K562 (cell line): ENCODE measurements around the gene SARS1. TPM values are rescaled to one million over a fixed set of nuclear protein-coding genes. Genes with fewer than 3 reads are reported as not detected.

Experiments
- CEBPZ ChIP-seq: fragments of 150-350 bp; IDR thresholded peaks from 2 replicates; pipeline ENCODE4 v1.6.1; 2014; ENCODE audit warnings: low read depth, mild to moderate bottlenecking, low read length, borderline replicate concordance
- CHD4 ChIP-seq: fragments of 200-600 bp; sonication (generic); IDR thresholded peaks from 3 replicates; pipeline ENCODE4 v1.6.1; 2012; ENCODE audit warnings: low read depth, mild to moderate bottlenecking, mixed read lengths, low read length, inconsistent platforms; ENCODE audit not compliant: insufficient read depth, insufficient replicate concordance, poor library complexity, severe bottlenecking
- CXXC5 ChIP-seq: fragments of 250-450 bp; sonication (Bioruptor Pico); IDR thresholded peaks from 2 replicates; pipeline ENCODE4 v1.8.0; 2022; ENCODE audit warnings: inconsistent platforms, mild to moderate bottlenecking, moderate library complexity
- DPF2 ChIP-seq: fragments of 450-650 bp; IDR thresholded peaks from 2 replicates; pipeline ENCODE4 v1.6.1; 2016
- ELK3 ChIP-seq: fragments of 450-650 bp; formaldehyde crosslinking; IDR thresholded peaks from 2 replicates; pipeline ENCODE4 v1.4.0; 2020; ENCODE audit warnings: mild to moderate bottlenecking
- EP400 ChIP-seq: fragments of 450-650 bp; IDR thresholded peaks from 2 replicates; pipeline ENCODE4 v1.6.1; 2017; ENCODE audit warnings: antibody characterized with exemption, mild to moderate bottlenecking, moderate library complexity
- HMGN3 ChIP-seq: IDR thresholded peaks from 2 replicates; pipeline ENCODE4 v1.6.1; 2011; ENCODE audit warnings: borderline replicate concordance, low read depth, mild to moderate bottlenecking, mixed read lengths, low read length; ENCODE audit not compliant: insufficient read length; ENCODE audit errors: extremely low read depth
- L3MBTL2 ChIP-seq: fragments of 450-650 bp; IDR thresholded peaks from 2 replicates; pipeline ENCODE4 v1.6.1; 2016; ENCODE audit warnings: mild to moderate bottlenecking, moderate library complexity
- MAFG ChIP-seq: fragments of 450-650 bp; conservative IDR thresholded peaks from 2 replicates; pipeline ENCODE4 v1.6.1; 2016; ENCODE audit warnings: missing genetic modification characterization, missing compliant biosample characterization
- PHB2 ChIP-seq: fragments of 450-650 bp; IDR thresholded peaks from 2 replicates; pipeline ENCODE4 v1.6.1; 2017; ENCODE audit warnings: low read depth
- PHF20 ChIP-seq: fragments of 450-650 bp; IDR thresholded peaks from 2 replicates; pipeline ENCODE4 v1.6.1; 2018; ENCODE audit not compliant: partially characterized antibody
- SFPQ ChIP-seq: fragments of 200-400 bp; formaldehyde crosslinking; IDR thresholded peaks from 2 replicates; pipeline ENCODE4 v1.6.1; 2017; ENCODE audit warnings: mild to moderate bottlenecking, low read depth, low read length, moderate library complexity
- SMARCB1 ChIP-seq: IDR thresholded peaks from 2 replicates; pipeline ENCODE4 v1.6.1; 2011; ENCODE audit warnings: improper control_type of control experiment, low read depth; ENCODE audit not compliant: insufficient read length
- SP2 ChIP-seq: IDR thresholded peaks from 2 replicates; pipeline ENCODE4 v1.6.1; 2011; ENCODE audit warnings: mild to moderate bottlenecking, low read depth, low read length, moderate library complexity; ENCODE audit not compliant: poor library complexity, severe bottlenecking; ENCODE audit errors: extremely low read depth
- STAT5A ChIP-seq: IDR thresholded peaks from 2 replicates; pipeline ENCODE4 v1.6.1; 2012; ENCODE audit warnings: low read length, inconsistent platforms, borderline replicate concordance
- ZBTB12 ChIP-seq: fragments of 250-450 bp; sonication (Bioruptor Pico); IDR thresholded peaks from 2 replicates; pipeline ENCODE4 v1.4.0; 2020
- ZFP1 ChIP-seq: fragments of 450-650 bp; formaldehyde crosslinking; IDR thresholded peaks from 2 replicates; pipeline ENCODE4 v1.4.0; 2020; ENCODE audit warnings: mild to moderate bottlenecking, mixed read lengths
- ZNF3 ChIP-seq: fragments of 250-450 bp; sonication (Bioruptor Pico); IDR thresholded peaks from 2 replicates; pipeline ENCODE4 v1.5.0; 2021; ENCODE audit warnings: mild to moderate bottlenecking, moderate library complexity
- ZNF764 ChIP-seq: fragments of 250-450 bp; sonication (Bioruptor Pico); IDR thresholded peaks from 2 replicates; pipeline ENCODE4 v1.4.0; 2020; ENCODE audit warnings: low read depth, mild to moderate bottlenecking, moderate library complexity
- ZNF77 ChIP-seq: fragments of 250-450 bp; sonication (Bioruptor Pico); IDR thresholded peaks from 2 replicates; pipeline ENCODE4 v1.5.0; 2020
- polyA plus RNA-seq, 8 experiments: library from polyadenylated mRNA; depleted of rRNA in 4 of 8; stranded (reverse) in 5 of 8; unstranded in 3 of 8; fragments of >200 nt; fragmentation: Nextera tagmentation in 2 of 8; fragmentation: Illumina TruSeq in 1 of 8; extraction: Ambion mirVana in 2 of 8; extraction: Trizol in 1 of 8; gene quantifications; 2 replicates each; pipeline versions ENCODE4 v1.2.1 to v1.2.3, GENCODE V29; 2011 to 2014; ENCODE audit warnings: inconsistent platforms in 1 of 8, missing spikeins in 1 of 8
- total RNA-seq, 7 experiments: library from RNA; depleted of rRNA in 6 of 7; stranded (reverse); fragments of >200 nt in 6 of 7; fragmentation: Illumina TruSeq in 2 of 7; extraction: Trizol in 2 of 7; gene quantifications; 2 replicates each; pipeline versions ENCODE4 v1.2.1 to v1.2.3, GENCODE V29; 2011 to 2021; ENCODE audit warnings: low replicate concordance in 1 of 7
- TF ChIP-seq, protein P1 (sequence below): conservative IDR thresholded peaks from 2 replicates; pipeline ENCODE4 v1.6.1; 2011; ENCODE audit warnings: low read depth, mild to moderate bottlenecking, low read length; ENCODE audit not compliant: control insufficient read depth

The SARS1 gene
- total and polyA plus RNA-seq, 9 of the 15 experiments (the other 6 are each of a cell fraction or from before 2014, with no cell fraction given): 221 to 623 (median 254) TPM

DNA sequence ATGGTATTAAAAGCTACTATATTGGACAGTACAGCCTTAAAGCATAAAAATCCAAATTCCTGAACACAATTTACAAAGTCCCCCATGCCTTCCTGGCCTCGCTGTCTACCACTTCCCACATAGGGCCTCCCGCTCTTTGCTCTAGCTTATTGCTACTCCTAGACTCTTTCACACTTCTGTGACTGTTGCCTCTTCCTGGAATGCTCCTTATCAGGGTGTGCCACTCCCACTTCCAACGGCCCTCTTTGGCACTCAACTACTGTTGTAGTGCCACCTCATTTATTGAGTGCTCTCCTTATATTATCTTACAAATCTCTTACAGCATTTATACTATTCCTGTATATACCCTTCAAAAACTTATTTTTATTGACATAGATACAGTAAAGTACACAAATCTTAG lies 4.8 kb downstream of the SARS1 start (continued):
- peak; percentile 75 for TF ChIP-seq CXXC5 (CRISPR knock-in tag)
- TF ChIP-seq CHD4: no peak
- peak; percentile 78 for TF ChIP-seq DPF2
- no peak for TF ChIP-seq MAFG
- TF ChIP-seq ZBTB12: no peak
- no peak for TF ChIP-seq ZNF764 (CRISPR knock-in tag)
- no peak for TF ChIP-seq HMGN3
- TF ChIP-seq PHF20: no peak
- TF ChIP-seq, protein P1, sequence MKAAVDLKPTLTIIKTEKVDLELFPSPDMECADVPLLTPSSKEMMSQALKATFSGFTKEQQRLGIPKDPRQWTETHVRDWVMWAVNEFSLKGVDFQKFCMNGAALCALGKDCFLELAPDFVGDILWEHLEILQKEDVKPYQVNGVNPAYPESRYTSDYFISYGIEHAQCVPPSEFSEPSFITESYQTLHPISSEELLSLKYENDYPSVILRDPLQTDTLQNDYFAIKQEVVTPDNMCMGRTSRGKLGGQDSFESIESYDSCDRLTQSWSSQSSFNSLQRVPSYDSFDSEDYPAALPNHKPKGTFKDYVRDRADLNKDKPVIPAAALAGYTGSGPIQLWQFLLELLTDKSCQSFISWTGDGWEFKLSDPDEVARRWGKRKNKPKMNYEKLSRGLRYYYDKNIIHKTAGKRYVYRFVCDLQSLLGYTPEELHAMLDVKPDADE: no peak
- no peak for TF ChIP-seq SFPQ
- TF ChIP-seq ZFP1 (CRISPR knock-in tag): no peak
- no peak for TF ChIP-seq PHB2
- no peak for TF ChIP-seq CEBPZ
- no peak for TF ChIP-seq ELK3 (CRISPR knock-in tag)
- TF ChIP-seq ZNF3: no peak
- TF ChIP-seq STAT5A: peak; percentile 71
- TF ChIP-seq SP2: no peak
- TF ChIP-seq L3MBTL2: peak; percentile 92
- TF ChIP-seq SMARCB1: no peak
- no peak for TF ChIP-seq ZNF77
- TF ChIP-seq EP400: peak; percentile 23; the same call in 1 of the 2 replicates
